ENCODE measurements around the gene EYA3.
A peak's percentile ranks its signal among the peaks of the same experiment; 100 is the strongest.
"Not testable (repeated sequence)": the region's sequence is repeated elsewhere in the genome, so short reads cannot be mapped to it uniquely, and the experiment has no call there.

The EYA3 gene

DNA sequence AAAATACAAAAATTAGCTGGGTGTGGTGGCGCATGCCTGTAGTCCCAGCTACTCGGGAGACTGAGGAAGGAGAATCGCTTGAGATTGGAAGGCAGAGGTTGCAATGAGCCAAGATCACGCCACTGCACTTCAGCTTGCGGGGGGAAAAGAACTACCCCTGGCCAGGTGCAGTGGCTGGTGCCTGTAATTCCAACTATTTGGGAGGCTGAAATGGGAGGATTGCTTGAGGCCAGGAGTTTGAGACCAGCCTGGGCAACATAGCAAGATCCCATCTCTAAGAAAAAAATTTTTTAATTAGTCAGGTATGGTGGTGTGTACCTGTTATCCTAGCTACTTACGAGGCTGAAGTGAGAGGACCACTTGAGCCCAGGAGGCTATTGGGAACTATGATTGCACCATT is 93.9 kb downstream of the EYA3 start:
- Mint-ChIP-seq H3K36me3 (peaks cover 34 to 48% of the 10 kb centered on the region in 2 donors), H3K27ac (peak overlapping the region; percentile 81)
- not testable (repeated sequence) for H3K27me3 Mint-ChIP-seq; H3K4me3 Mint-ChIP-seq; DNase-seq; H3K9me3 Mint-ChIP-seq; H3K4me1 Mint-ChIP-seq; ATAC-seq (replicated peaks)

- Mint-ChIP-seq H3K9me3 (no peaks in the 10 kb centered on the region), H3K4me3 (no peak overlapping the region), H3K4me1 (peaks cover 0 to 1% of the 10 kb centered on the region in 2 donors), H3K36me3 (peaks cover 32 to 49% of the 10 kb centered on the region in 2 donors), H3K27ac (peak overlapping the region; percentile 81), H3K27me3 (no peaks in the 10 kb centered on the region)
- ATAC-seq (replicated peaks): no peak
- DNase-seq: no peak
These were observed 94.3 kb downstream of the EYA3 start for GRCh38 chr1:27994060-27994459.

DNA sequence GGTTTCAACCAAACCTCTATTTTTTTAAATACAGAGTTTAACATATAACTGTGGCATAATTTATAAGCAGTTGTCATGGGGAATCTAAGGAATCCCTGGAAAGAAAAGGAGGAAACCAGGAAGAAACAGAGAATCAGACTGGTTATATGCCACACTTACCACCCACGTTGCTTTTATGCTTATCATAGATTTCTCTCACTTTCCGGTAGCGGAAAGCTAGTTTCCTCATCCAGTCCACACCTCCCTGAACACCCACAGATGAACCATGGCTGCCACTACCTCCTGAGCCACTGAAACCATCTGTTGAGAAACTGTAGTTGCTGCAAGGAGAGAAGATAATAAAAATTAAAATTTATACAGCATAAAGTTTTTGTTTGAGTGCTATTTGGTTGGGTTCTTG is 95.2 kb downstream of the EYA3 start:
- Mint-ChIP-seq H3K4me1 (peaks cover 0 to 1% of the 10 kb centered on the region in 2 donors), H3K36me3 (peaks cover 32 to 54% of the 10 kb centered on the region in 2 donors), H3K9me3 (no peaks in the 10 kb centered on the region), H3K27ac (no peak overlapping the region), H3K27me3 (no peaks in the 10 kb centered on the region), H3K4me3 (no peak overlapping the region)
- ATAC-seq (replicated peaks) (no peak), DNase-seq (no peak)

GRCh38 chr1:27992276-27992675 is 96.1 kb downstream of the EYA3 start:
- H3K4me1 Mint-ChIP-seq: peaks cover 0 to 1% of the 10 kb centered on the region in 2 donors
- H3K27me3 Mint-ChIP-seq: no peaks in the 10 kb centered on the region
- peaks cover 25 to 50% of the 10 kb centered on the region in 2 donors for H3K36me3 Mint-ChIP-seq
- no peak overlapping the region for H3K27ac Mint-ChIP-seq
- ATAC-seq (replicated peaks) (peak; percentile 41 to 67), DNase-seq (no peak)
- H3K4me3 Mint-ChIP-seq: no peak overlapping the region
- H3K9me3 Mint-ChIP-seq: no peaks in the 10 kb centered on the region

DNA sequence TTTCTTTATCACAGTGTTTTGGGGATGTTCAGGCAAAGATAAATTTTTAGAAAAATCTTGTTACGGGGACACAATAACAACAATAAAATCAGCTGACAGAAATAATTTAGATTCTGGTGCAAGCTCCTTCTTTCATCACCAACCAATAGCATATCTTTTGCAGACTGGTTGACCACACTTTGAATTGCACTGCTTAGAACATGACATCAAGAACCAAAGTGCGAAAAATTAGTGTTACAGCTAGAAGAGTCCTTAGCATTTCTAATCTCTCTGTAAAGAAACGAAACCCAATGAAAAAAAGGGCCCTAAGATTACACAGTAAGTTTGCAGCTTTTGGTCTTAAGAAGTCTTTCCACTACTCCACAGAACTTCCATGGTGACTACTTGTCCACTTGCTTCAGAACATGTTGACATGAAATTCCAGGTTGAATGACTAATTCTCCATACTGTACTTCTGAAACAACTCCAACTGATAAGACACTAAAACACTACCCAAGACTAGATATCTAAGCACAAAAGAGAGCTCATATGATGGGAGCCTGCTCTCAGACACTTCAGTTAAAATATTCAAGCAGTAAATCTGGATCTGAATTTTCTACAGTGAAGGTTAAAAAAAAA is 97.4 kb downstream of the EYA3 start:
- Mint-ChIP-seq H3K27ac (no peak overlapping the region), H3K36me3 (peaks cover 27 to 49% of the 10 kb centered on the region in 2 donors), H3K4me3 (no peak overlapping the region), H3K4me1 (peaks cover 0 to 1% of the 10 kb centered on the region in 2 donors), H3K9me3 (no peaks in the 10 kb centered on the region), H3K27me3 (no peaks in the 10 kb centered on the region)
- ATAC-seq (replicated peaks) (no peak), DNase-seq (no peak)

GRCh38 chr1:27981145-27981544 is 107.3 kb downstream of the EYA3 start:
- ATAC-seq (replicated peaks) (no peak), DNase-seq (no peak)
- Mint-ChIP-seq H3K4me1 (peaks cover 2 to 6% of the 10 kb centered on the region in 2 donors), H3K36me3 (peaks cover 9 to 16% of the 10 kb centered on the region in 2 donors), H3K4me3 (no peak overlapping the region), H3K27ac (no peak overlapping the region), H3K9me3 (no peaks in the 10 kb centered on the region), H3K27me3 (no peaks in the 10 kb centered on the region)

DNA sequence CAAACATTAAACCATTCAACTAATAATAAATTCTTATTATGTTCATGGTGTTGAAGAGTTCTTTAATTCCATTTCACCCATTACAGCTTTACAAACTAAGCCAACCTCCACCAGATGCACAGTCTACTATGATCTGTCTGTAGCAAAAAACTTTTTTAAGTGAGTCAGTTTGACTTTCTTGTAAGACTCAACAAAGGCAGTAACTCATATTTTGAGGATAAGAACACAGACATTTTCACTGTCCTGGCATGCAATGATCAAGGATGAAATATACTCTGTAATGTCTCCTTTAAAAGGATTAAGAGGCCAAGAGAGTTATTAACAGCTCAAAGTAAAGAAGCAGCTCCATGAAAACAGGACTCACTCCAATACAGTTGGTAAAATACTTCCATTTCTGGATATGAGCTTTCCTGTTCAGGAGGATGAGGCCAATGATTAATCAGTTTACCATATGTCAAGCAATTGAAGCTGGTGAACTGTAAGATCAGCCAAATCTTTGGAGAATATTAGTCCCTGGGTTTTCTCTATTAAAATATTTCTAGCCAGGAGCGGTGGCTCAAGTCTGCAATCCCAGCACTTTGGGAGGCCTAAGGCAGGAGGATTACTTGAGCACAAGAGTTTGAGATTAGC is 108.1 kb downstream of the EYA3 start:
- H3K9me3 Mint-ChIP-seq: no peaks in the 10 kb centered on the region
- peaks cover 6 to 13% of the 10 kb centered on the region in 2 donors for H3K36me3 Mint-ChIP-seq
- DNase-seq: no peak
- no peak for ATAC-seq (replicated peaks)
- no peaks in the 10 kb centered on the region for H3K27me3 Mint-ChIP-seq
- H3K4me3 Mint-ChIP-seq: no peak overlapping the region
- peaks cover 2 to 6% of the 10 kb centered on the region in 2 donors for H3K4me1 Mint-ChIP-seq
- H3K27ac Mint-ChIP-seq: no peak overlapping the region

- peaks cover 2 to 6% of the 10 kb centered on the region in 2 donors for H3K4me1 Mint-ChIP-seq
- H3K4me3 Mint-ChIP-seq: no peak overlapping the region
- no peak overlapping the region for H3K27ac Mint-ChIP-seq
- no peak for ATAC-seq (replicated peaks)
- no peak for DNase-seq
- no peaks in the 10 kb centered on the region for H3K27me3 Mint-ChIP-seq
- H3K36me3 Mint-ChIP-seq: peaks cover 5 to 11% of the 10 kb centered on the region in 2 donors
- no peaks in the 10 kb centered on the region for H3K9me3 Mint-ChIP-seq
These were observed 108.6 kb downstream of the EYA3 start for GRCh38 chr1:27979859-27980201.

DNA sequence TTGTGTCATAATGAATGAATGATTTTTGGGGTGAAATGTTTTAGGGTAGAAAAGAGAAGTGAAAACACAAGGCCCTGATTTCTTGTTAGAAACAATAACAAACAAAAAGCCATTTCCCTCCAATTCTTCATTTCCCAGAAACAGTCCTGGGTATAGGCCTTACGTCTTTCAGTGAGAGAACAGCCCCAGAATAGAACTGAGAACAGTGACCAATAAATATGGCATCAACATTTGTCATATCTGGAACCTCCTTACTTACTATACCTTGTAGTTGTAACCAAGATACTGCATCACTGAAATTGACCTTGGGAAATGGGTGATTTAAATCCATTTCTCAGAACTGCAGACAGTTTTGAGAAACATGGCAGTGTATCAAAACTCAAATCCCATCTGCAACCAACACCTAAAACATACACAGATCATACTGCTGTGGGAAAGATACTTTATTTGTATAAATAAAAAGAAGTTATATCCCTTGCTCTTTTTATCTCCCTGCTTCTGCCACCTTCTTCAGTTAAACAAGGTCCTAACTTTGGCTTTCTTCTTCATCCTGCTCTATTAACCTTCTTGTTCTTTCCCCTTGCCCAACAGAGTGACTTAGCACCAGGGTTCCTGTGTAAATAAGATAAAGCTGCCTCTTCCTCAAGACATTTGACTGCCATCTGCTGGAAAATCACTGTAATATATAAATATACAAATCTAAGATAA is 109.1 kb downstream of the EYA3 start:
- Mint-ChIP-seq H3K36me3 (peaks cover 5 to 11% of the 10 kb centered on the region in 2 donors), H3K27me3 (no peaks in the 10 kb centered on the region), H3K9me3 (no peaks in the 10 kb centered on the region), H3K4me3 (no peak overlapping the region), H3K27ac (no peak overlapping the region), H3K4me1 (peaks cover 2 to 6% of the 10 kb centered on the region in 2 donors)
- ATAC-seq (replicated peaks): peak; percentile 57 to 73
- no peak for DNase-seq

- peak overlapping the region; percentile 14 for H3K27ac Mint-ChIP-seq
- H3K36me3 Mint-ChIP-seq: peaks cover 7 to 31% of the 10 kb centered on the region in 2 donors
- no peaks in the 10 kb centered on the region for H3K9me3 Mint-ChIP-seq
These were observed 114.0 kb downstream of the EYA3 start for GRCh38 chr1:27974417-27974781.

GRCh38 chr1:27973771-27974416 is 114.5 kb downstream of the EYA3 start:
- Mint-ChIP-seq H3K27ac (peak overlapping the region; percentile 14), H3K9me3 (no peaks in the 10 kb centered on the region), H3K4me3 (no peak overlapping the region), H3K4me1 (peaks cover 4 to 8% of the 10 kb centered on the region in 2 donors), H3K36me3 (peaks cover 7 to 31% of the 10 kb centered on the region in 2 donors), H3K27me3 (no peaks in the 10 kb centered on the region)
- ATAC-seq (replicated peaks) (no peak), DNase-seq (no peak)

More at GRCh38 chr1:27974417-27974781, 114.0 kb downstream of the EYA3 start:
- H3K27me3 Mint-ChIP-seq: no peaks in the 10 kb centered on the region
- H3K4me1 Mint-ChIP-seq: peaks cover 3 to 4% of the 10 kb centered on the region in 2 donors
- H3K4me3 Mint-ChIP-seq: no peak overlapping the region
- ATAC-seq (replicated peaks) (no peak), DNase-seq (no peak)

GRCh38 chr1:27972141-27972540 is 116.3 kb downstream of the EYA3 start:
- Mint-ChIP-seq H3K9me3 (no peaks in the 10 kb centered on the region), H3K27me3 (no peaks in the 10 kb centered on the region), H3K4me1 (peaks cover 4 to 8% of the 10 kb centered on the region in 2 donors), H3K27ac (no peak overlapping the region), H3K36me3 (peaks cover 9 to 30% of the 10 kb centered on the region in 2 donors), H3K4me3 (no peak overlapping the region)
- ATAC-seq (replicated peaks): no peak
- no peak for DNase-seq

DNA sequence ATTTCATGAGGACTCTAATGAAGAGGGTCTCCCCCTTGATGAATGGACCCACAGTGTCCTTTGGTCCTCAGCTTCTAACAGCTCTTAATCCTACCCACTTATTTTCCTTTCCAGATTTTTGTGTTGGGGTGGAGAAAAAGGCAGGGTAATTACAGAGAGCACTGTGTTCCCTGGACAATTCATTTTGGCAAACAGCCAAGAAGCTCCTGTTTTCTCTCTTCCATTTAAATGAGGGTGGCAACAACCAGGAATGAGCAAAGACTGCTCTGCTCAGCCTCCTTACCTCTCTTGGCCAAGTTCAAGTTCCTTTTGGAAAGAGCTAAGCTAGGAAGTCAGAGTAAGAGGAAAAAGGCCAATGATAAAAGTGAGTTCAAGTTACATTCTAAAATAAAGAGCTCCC is 116.7 kb downstream of the EYA3 start:
- no peak for DNase-seq
- no peaks in the 10 kb centered on the region for H3K9me3 Mint-ChIP-seq
- H3K36me3 Mint-ChIP-seq: peaks cover 11 to 29% of the 10 kb centered on the region in 2 donors
- H3K4me1 Mint-ChIP-seq: peaks cover 4 to 8% of the 10 kb centered on the region in 2 donors
- no peak for ATAC-seq (replicated peaks)
- H3K4me3 Mint-ChIP-seq: no peak overlapping the region
- peak overlapping the region; percentile 42 for H3K27ac Mint-ChIP-seq
- H3K27me3 Mint-ChIP-seq: no peaks in the 10 kb centered on the region

DNA sequence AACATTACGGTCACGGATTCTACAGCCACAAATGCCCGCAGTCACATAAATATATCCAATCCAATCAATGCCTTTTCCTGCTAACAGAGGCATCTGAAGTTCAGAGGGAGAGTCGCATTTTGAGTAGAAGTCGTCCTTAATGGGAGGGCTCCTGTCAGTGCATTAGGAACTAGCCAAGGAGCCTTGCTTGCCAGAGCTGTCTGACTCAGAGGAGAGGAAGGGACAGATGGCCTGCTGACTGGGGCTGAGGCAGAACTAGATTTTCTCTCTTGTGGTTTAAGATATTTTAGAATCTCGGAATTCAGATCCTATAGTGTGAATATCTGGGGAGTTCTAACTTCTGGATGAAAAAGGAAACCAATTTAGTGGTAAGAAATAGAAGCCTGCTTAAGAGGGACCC is 118.0 kb downstream of the EYA3 start:
- Mint-ChIP-seq H3K27ac (peak overlapping the region; percentile 28), H3K9me3 (no peaks in the 10 kb centered on the region)

More for the DNA sequence above, 118.0 kb downstream of the EYA3 start:
- H3K4me1 Mint-ChIP-seq: peaks cover 4 to 8% of the 10 kb centered on the region in 2 donors
- no peaks in the 10 kb centered on the region for H3K27me3 Mint-ChIP-seq
- ATAC-seq (replicated peaks) (no peak), DNase-seq (no peak)
- no peak overlapping the region for H3K4me3 Mint-ChIP-seq
- H3K36me3 Mint-ChIP-seq: peaks cover 15 to 35% of the 10 kb centered on the region in 2 donors

Measured in stimulated activated naive B cell treated with anti-CD40 and anti-IgM and Interleukin-4, amounts not matched to agents 10 μg/mL and 1 μg/mL and 100 μg/mL, for 72 hours (primary cell).